ENCODE measurements around the gene CCDC157.

GRCh38 chr22:30380011-30380410, 23.2 kb downstream of the CCDC157 start:
- TF ChIP-seq MAX (CRISPR knock-in tag; IDR thresholded peaks at IDR 0.05) (no peak), CTCF (IDR thresholded peaks at IDR 0.05 in 2 of 3, conservative IDR thresholded peaks at IDR 0.05 in 1 of 3; ENCODE audit: insufficient read depth in 2 of 3, low read depth in 1 of 3, low read length in 3 of 3) (no peak), ZBTB17 (CRISPR knock-in tag; IDR thresholded peaks at IDR 0.05) (no peak), BHLHE40 (IDR thresholded peaks at IDR 0.05; ENCODE audit: low read length) (no peak), SMARCC2 (IDR thresholded peaks at IDR 0.05; ENCODE audit: low read depth) (no peak), BCL6 (CRISPR knock-in tag; IDR thresholded peaks at IDR 0.05) (no peak), ZBTB49 (CRISPR knock-in tag; IDR thresholded peaks at IDR 0.05; ENCODE audit: borderline replicate concordance) (no peak)
